Breast epithelium (tissue), 3 donors: ENCODE data around the gene DVL1.

Experiments
- POLR2AphosphoS5 ChIP-seq, 3 donors: sonication (generic); formaldehyde crosslinking; IDR thresholded peaks; one replicate each; pipeline ENCODE4 v1.6.1; 2017; ENCODE audit warnings: antibody characterized with exemption in 3 of 3
- TF ChIP-seq, protein P1 (sequence below), 3 donors: fragments of 450-650 bp; IDR thresholded peaks; one replicate each; pipeline ENCODE4 v1.5.1; 2016 to 2017; ENCODE audit warnings: antibody characterized with exemption in 3 of 3, mild to moderate bottlenecking in 3 of 3, moderate library complexity in 3 of 3

- TF ChIP-seq, protein P1, sequence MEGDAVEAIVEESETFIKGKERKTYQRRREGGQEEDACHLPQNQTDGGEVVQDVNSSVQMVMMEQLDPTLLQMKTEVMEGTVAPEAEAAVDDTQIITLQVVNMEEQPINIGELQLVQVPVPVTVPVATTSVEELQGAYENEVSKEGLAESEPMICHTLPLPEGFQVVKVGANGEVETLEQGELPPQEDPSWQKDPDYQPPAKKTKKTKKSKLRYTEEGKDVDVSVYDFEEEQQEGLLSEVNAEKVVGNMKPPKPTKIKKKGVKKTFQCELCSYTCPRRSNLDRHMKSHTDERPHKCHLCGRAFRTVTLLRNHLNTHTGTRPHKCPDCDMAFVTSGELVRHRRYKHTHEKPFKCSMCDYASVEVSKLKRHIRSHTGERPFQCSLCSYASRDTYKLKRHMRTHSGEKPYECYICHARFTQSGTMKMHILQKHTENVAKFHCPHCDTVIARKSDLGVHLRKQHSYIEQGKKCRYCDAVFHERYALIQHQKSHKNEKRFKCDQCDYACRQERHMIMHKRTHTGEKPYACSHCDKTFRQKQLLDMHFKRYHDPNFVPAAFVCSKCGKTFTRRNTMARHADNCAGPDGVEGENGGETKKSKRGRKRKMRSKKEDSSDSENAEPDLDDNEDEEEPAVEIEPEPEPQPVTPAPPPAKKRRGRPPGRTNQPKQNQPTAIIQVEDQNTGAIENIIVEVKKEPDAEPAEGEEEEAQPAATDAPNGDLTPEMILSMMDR (IDR thresholded peaks at IDR 0.05): no peak
- TF ChIP-seq POLR2AphosphoS5 (IDR thresholded peaks at IDR 0.05): no peak
Observed at GRCh38 chr1:1287288-1288110, 61.7 kb downstream of the DVL1 start.
